ENCODE results near the gene SGMS1. TPM values are rescaled to one million over a fixed set of nuclear protein-coding genes. Genes with fewer than 3 reads are reported as not detected.

Gene SGMS1
- total RNA-seq, 4 donors from 2014 or later = 80.8 to 98.9 (median 90.7) TPM

- peaks cover 19 to 25% of the 10 kb centered on the region in 2 donors for H3K4me1 ChIP-seq
- H3K4me3 ChIP-seq (replicated peaks in 1 of 3) = no peak overlapping the region
- intact Hi-C loops (cut with DNase I) = no loop called here
- H3K9me3 ChIP-seq = no peaks in the 10 kb centered on the region
- H3K36me3 ChIP-seq = no peaks in the 10 kb centered on the region
- no peak overlapping the region for H3K27ac ChIP-seq
- TF ChIP-seq POLR2A (IDR thresholded peaks at IDR 0.05) (no peak), CTCF (IDR thresholded peaks at IDR 0.05) (no peak)
- H3K27me3 ChIP-seq = no peaks in the 10 kb centered on the region
- DNase-seq = no peak
- 85 to 90% methylated on average over 5 of the region's 5 CpGs for WGBS, 2 donors
Observed at GRCh38 chr10:50511492-50512213, 112.1 kb downstream of the SGMS1 start.

- WGBS, 2 donors = 87 to 93% methylated on average over 3 of the region's 3 CpGs
- no peaks in the 10 kb centered on the region for H3K27me3 ChIP-seq
- no peak overlapping the region for H3K4me3 ChIP-seq (replicated peaks in 1 of 3)
- TF ChIP-seq CTCF (IDR thresholded peaks at IDR 0.05) = no peak
- no peak for TF ChIP-seq POLR2A (IDR thresholded peaks at IDR 0.05)
- H3K9me3 ChIP-seq = no peaks in the 10 kb centered on the region
- intact Hi-C loops (cut with DNase I) = no loop called here
- H3K4me1 ChIP-seq = peaks cover 20 to 25% of the 10 kb centered on the region in 2 donors
- no peak overlapping the region for H3K27ac ChIP-seq
- no peaks in the 10 kb centered on the region for H3K36me3 ChIP-seq
- DNase-seq = no peak
Observed at GRCh38 chr10:50510517-50511473, 113.0 kb downstream of the SGMS1 start.

DNA sequence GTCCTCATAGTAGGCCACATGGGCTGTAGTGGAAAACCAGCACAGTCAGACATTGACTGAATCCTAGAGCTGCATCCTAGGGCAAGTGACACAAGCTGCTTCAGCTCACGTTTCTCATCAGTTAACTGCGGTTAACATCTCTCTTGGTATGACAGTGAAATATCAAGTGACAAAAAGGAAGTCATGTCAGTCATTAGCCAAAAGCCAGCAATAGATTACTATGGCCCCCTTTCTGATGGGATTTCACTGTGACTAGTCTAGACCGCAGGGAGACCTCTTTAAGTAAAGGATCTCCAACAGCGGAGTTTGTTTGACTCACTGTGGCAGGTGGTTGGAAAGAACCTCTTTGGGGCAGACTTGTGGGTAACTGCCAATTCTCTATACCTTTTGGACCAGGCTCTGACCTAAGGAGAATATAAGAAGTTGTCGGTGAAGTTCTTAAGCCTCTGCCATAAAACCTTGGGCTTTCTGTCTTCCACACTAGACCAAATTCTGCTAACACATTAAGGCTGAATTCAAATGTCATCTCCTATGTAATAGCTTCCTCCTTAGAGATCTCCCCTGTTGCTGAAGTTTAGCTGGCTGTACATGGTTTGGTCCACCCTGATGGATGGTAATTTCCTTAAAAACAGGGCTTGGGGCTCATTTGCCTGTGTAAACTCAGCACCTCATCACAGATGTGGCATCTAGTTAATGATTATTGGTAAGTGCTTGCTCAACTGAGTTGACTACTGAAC, 115.3 kb downstream of the SGMS1 start:
- DNase-seq = no peak
- 87 to 92% methylated on average over 5 of the region's 5 CpGs for WGBS, 2 donors
- Histone ChIP-seq H3K27me3 (no peaks in the 10 kb centered on the region), H3K27ac (peak overlapping the region in 1 of 3 donors; percentile 61), H3K36me3 (no peaks in the 10 kb centered on the region), H3K4me1 (peaks cover 20 to 25% of the 10 kb centered on the region in 2 donors), H3K4me3 (replicated peaks in 1 of 3) (no peak overlapping the region), H3K9me3 (no peaks in the 10 kb centered on the region)
- intact Hi-C loops (cut with DNase I) = no loop called here
- no peak for TF ChIP-seq CTCF (IDR thresholded peaks at IDR 0.05)
- no peak for TF ChIP-seq POLR2A (IDR thresholded peaks at IDR 0.05)

DNA sequence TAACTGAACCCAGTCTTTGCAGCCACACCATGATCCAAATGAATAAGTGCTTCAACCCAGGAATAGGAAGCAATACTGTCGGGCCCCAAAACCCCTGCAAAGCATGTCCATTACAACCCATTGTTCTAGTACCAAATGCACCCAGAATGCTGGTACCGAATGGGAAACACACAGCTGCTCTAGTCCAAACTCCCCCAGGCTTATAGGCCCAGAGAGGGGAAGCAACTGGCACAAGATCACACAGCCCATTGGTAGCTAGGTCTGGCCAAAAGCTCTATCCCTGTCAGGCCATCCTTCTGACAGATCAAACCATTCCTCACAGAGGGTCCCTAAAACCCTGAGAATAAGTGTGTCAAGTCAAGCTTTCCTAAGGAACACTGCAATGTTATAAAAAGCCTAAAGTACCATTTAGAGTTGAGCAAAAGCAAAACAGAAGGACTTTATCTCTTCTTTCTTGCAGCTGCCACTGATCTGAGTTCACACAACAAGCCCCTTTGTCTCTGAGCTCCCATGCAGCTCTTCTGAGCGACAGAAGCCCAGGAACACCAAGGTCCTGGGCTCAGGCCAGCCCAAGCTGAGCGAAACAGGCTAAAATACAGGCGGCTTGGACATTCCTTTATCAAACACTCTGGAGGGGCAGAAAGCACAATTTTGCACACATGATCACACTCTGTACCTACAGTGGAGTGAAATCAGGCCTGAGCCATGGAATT, 116.7 kb downstream of the SGMS1 start:
- 55 to 86% methylated on average over 5 of the region's 5 CpGs for WGBS, 2 donors
- Histone ChIP-seq H3K27me3 (no peaks in the 10 kb centered on the region), H3K9me3 (no peaks in the 10 kb centered on the region), H3K4me1 (peaks cover 19 to 25% of the 10 kb centered on the region in 2 donors), H3K27ac (peak overlapping the region; percentile 41 to 61 (median 45)), H3K4me3 (replicated peaks in 1 of 3) (no peak overlapping the region), H3K36me3 (no peaks in the 10 kb centered on the region)
- DNase-seq = peak; percentile 74 to 77
- TF ChIP-seq POLR2A (IDR thresholded peaks at IDR 0.05) (no peak), CTCF (IDR thresholded peaks at IDR 0.05) (no peak)
- intact Hi-C loops (cut with DNase I) = no loop called here
